ENCODE results near the gene TEK. TPM values are rescaled to one million over a fixed set of nuclear protein-coding genes. Genes with fewer than 3 reads are reported as not detected.

The TEK gene
- total RNA-seq, 4 donors from 2014 or later = 9.8 to 20.0 (median 16.7) TPM

DNA sequence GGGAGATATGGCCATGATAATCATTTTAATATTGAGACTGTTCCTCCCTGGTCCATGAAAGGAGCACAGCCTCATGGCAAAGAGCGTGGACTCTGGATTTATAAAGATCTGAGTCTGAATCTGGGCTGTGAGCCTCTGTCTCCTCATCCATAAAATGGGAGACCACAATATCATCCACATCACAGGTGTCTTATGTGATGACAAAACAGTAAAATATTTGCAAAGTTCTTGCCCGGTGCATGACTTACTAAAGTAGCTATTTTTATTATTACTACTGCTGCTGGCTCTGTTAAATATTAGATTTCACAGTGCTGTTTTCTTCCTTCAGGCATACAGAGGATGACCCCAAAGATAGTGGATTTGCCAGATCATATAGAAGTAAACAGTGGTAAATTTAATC, 74.1 kb downstream of the TEK start:
- H3K4me1 ChIP-seq = peaks cover 0 to 11% (median 0%) of the 10 kb centered on the region in 4 donors
- H3K27ac ChIP-seq = no peak overlapping the region
- no peak for TF ChIP-seq EP300 (IDR thresholded peaks at IDR 0.05)
- TF ChIP-seq, protein P1, sequence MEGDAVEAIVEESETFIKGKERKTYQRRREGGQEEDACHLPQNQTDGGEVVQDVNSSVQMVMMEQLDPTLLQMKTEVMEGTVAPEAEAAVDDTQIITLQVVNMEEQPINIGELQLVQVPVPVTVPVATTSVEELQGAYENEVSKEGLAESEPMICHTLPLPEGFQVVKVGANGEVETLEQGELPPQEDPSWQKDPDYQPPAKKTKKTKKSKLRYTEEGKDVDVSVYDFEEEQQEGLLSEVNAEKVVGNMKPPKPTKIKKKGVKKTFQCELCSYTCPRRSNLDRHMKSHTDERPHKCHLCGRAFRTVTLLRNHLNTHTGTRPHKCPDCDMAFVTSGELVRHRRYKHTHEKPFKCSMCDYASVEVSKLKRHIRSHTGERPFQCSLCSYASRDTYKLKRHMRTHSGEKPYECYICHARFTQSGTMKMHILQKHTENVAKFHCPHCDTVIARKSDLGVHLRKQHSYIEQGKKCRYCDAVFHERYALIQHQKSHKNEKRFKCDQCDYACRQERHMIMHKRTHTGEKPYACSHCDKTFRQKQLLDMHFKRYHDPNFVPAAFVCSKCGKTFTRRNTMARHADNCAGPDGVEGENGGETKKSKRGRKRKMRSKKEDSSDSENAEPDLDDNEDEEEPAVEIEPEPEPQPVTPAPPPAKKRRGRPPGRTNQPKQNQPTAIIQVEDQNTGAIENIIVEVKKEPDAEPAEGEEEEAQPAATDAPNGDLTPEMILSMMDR (IDR thresholded peaks at IDR 0.05) = no peak
- no peak for TF ChIP-seq POLR2A (IDR thresholded peaks at IDR 0.05)
- H3K4me3 ChIP-seq = no peak overlapping the region
- no peaks in the 10 kb centered on the region for H3K36me3 ChIP-seq
- no peak for DNase-seq (ENCODE audit: low spot score in 2 of 2)
- 95 to 97% methylated on average over 2 of the region's 2 CpGs for WGBS, 2 donors
- H3K27me3 ChIP-seq = no peaks in the 10 kb centered on the region
- H3K9me3 ChIP-seq = peaks cover 0 to 9% (median 3%) of the 10 kb centered on the region in 4 donors

DNA sequence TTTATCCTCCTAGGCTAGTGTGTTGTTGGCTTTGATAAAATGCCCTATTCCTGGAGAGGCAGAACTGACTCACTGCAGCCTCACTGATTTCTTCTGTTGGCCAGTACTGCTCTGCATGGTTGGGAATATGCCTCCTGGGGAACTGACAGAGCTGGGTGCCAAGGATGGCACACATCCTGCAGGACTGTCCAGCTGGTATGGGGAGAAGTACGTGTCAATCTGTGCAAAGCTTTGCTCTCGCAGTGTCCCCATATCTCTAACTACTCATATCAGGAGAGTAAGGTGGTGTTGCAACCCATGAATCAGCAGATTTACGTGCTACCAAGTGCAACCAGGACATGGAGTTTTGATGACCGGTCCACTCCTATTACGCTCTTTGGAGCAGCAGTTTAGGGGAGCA, 74.7 kb downstream of the TEK start:
- Histone ChIP-seq H3K4me1 (peaks cover 0 to 11% (median 0%) of the 10 kb centered on the region in 4 donors), H3K27me3 (no peaks in the 10 kb centered on the region), H3K27ac (no peak overlapping the region), H3K36me3 (no peaks in the 10 kb centered on the region), H3K4me3 (no peak overlapping the region), H3K9me3 (peaks cover 0 to 3% (median under 1%) of the 10 kb centered on the region in 4 donors)
- 96% methylated on average over 5 of the region's 5 CpGs for WGBS, 2 donors
- TF ChIP-seq, protein P1 (IDR thresholded peaks at IDR 0.05) = no peak
- no peak for TF ChIP-seq POLR2A (IDR thresholded peaks at IDR 0.05)
- TF ChIP-seq EP300 (IDR thresholded peaks at IDR 0.05) = no peak
- no peak for DNase-seq (ENCODE audit: low spot score in 2 of 2)

DNA sequence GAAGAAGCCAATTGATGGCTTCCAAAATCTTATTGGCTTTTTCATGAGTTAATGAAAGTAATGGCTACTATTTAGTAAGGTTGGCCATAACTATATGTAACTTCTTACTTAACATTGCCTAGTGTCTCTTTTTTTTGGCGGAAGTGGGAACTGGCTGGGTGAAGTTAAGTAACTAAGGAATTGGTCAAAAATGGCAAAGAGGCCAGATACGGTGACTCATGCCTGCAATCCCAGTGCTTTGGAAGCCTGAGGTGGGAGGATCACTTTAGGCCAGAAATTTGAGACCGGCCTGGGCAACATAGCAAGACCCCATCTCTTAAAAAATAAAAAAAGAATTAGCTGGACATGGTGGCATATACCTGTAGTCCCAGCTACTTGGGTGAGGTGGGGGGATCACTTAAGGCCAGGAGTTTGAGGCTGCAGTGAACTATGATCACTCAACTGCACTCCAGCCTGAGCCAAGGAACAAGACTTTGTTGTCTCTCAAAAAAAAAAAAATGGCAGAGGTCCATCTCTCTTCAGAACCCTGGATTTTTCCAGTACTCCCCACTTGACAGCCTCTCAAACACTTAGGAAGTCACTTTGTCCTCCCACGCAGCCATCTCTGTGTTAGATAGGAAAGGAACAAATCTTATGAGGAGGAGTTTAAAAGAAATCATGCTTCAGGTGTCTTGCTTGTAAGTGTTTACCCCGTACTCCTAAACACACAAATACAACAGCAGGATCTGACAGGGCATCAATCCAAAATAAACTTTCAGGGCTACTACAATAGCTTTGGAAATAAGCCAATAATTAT, 75.7 kb downstream of the TEK start:
- Histone ChIP-seq H3K27ac (no peak overlapping the region), H3K4me1 (peaks cover 0 to 11% (median 0%) of the 10 kb centered on the region in 4 donors), H3K4me3 (no peak overlapping the region), H3K27me3 (no peaks in the 10 kb centered on the region), H3K9me3 (no peaks in the 10 kb centered on the region), H3K36me3 (no peaks in the 10 kb centered on the region)
- DNase-seq (ENCODE audit: low spot score in 2 of 2) = peak in 1 of 2 donors; percentile 15
- TF ChIP-seq POLR2A (IDR thresholded peaks at IDR 0.05) = no peak
- TF ChIP-seq EP300 (IDR thresholded peaks at IDR 0.05) = no peak
- TF ChIP-seq, protein P1 (IDR thresholded peaks at IDR 0.05) = no peak
- 74 to 85% methylated on average over 5 of the region's 5 CpGs for WGBS, 2 donors

DNA sequence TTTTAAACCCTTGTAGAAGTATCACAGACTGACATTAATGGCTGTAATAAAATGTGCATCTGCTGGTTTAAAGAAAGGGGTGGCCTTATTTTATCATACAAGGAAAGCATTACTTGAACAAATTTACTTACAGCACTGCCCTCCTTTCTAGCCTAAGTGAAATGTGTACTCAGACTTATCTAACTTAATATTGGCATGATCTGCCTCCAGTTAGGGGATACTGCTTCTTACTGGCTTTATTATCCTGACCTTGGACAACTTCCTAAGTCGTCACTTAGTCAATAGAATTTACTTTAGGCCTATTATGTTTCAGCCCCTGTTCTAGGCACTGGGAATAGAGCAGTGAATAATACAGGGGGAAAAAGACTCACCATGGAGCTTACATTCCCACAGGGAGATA, 79.4 kb downstream of the TEK start:
- Histone ChIP-seq H3K36me3 (no peaks in the 10 kb centered on the region), H3K4me1 (no peaks in the 10 kb centered on the region), H3K4me3 (no peak overlapping the region), H3K27me3 (no peaks in the 10 kb centered on the region), H3K27ac (no peak overlapping the region), H3K9me3 (no peaks in the 10 kb centered on the region)
- DNase-seq (ENCODE audit: low spot score in 2 of 2) = no peak
- 54 to 67% methylated on average over 1 of the region's 1 CpG for WGBS, 2 donors
- TF ChIP-seq POLR2A (IDR thresholded peaks at IDR 0.05) (no peak), EP300 (IDR thresholded peaks at IDR 0.05) (no peak)
- TF ChIP-seq, protein P1 (IDR thresholded peaks at IDR 0.05) = no peak

DNA sequence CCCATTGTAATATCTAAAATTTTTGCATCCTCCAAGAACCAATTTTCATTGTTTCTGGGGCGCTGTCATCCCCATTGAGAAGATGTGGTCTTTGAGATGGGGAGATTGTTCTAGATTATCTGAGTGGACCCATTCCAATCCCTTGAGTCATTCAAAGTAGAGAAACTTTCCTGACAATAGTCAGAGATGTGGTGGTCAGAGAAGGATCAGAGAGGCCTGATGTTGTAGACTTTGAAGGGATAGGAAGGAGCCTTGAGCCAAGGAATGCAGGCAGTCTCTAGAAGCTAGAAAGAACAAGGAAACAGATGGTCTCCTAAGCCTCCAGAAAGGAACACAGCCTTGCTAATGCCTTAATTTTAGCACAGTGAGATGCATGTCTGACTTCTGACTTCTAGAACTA, 80.4 kb downstream of the TEK start:
- H3K36me3 ChIP-seq = no peaks in the 10 kb centered on the region
- 100% methylated on average over 1 of the region's 1 CpG for WGBS, 2 donors
- H3K4me1 ChIP-seq = peaks cover 0 to under 1% (median 0%) of the 10 kb centered on the region in 4 donors
- H3K27ac ChIP-seq = no peak overlapping the region
- no peak for DNase-seq (ENCODE audit: low spot score in 2 of 2)
- no peak overlapping the region for H3K4me3 ChIP-seq
- H3K9me3 ChIP-seq = no peaks in the 10 kb centered on the region
- H3K27me3 ChIP-seq = no peaks in the 10 kb centered on the region
- TF ChIP-seq POLR2A (IDR thresholded peaks at IDR 0.05) (no peak), EP300 (IDR thresholded peaks at IDR 0.05) (no peak)
- TF ChIP-seq, protein P1 (IDR thresholded peaks at IDR 0.05) = no peak

All from tibial nerve (tissue), 4 donors.